Measurements from ENCODE around the gene EIF4A2. TPM values are rescaled to one million over a fixed set of nuclear protein-coding genes. Genes with fewer than 3 reads are reported as not detected.

EIF4A2 gene
- 609 TPM for total RNA-seq

GRCh38 chr3:186783058-186783730 is at the start of gene EIF4A2:
Gene EIF4A2 (plus strand): TSS chr3:186783577. CDS start chr3:186783611, 34 bp downstream.

DNA sequence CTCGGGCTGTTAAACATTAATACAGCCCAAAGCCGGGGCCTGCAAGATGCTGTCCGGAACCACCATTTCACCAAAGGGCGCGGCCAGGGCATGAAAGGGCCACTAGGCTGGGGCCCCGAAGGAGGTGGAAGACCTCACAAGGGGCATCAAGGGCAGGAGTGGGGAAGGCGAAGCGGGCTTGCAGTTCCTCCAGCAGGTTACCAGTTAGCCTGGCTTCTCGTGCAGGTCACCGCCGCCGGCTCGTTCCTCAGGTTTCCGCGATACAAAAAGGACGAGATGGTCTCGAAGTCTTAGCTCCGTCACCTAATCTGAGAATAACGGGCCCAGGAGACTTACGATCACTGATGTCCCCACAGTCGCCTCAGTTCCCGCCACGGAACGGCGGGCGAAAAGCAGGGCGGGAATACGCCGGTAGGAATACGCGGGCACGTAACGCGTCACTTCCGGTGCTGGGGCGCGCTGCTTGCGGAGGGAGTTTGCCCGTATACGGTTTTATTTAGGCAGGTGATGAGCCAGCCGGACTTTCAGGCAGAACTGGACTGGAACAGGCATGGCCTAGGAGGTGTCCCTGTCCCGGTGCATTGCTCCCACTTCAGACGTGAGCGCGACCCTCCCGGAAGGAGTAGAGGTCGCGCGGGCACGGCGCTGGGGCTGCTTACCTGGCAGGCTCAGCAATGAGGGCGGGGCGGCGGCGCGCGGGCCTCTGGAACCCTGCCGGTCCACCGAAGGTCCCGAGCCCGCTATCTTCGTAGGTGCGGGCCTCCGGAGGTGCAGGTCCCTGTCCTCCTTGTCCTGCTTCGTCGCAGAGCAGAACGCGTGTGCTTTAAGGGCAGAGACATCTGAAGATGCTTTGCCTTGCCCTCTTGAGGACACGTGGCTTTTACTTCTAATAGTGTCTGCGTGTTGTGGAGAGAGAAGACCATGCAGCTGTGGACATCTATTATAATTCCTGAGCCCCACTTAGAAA is 23.0 kb downstream of the EIF4A2 start, which contains the start of gene RFC4:
Gene RFC4 (minus strand): TSS at position 394 of the 967 bp plus-strand sequence. CDS start 1,769 bp downstream, outside the sequence.

Small RNA genes within 50 kb of the gene (small RNA-seq; reads per million reads assigned to genes)
- gene RF00092 (ENCODE audit: low replicate concordance), result not detected
- not detected for gene RNU6-1105P (ENCODE audit: low replicate concordance)
- not detected for gene SNORA4 (ENCODE audit: low replicate concordance)
- gene SNORA63 (ENCODE audit: low replicate concordance), result not detected
- not detected for gene SNORA81 (ENCODE audit: low replicate concordance)
- not detected for gene SNORD2 (ENCODE audit: low replicate concordance)

Other genes starting within 250 kb of the EIF4A2 start
- gene CRYGS, start 239.2 kb upstream of the EIF4A2 start, total RNA-seq, result 2.9 TPM
- 17.9 TPM for gene TBCCD1, start 216.2 kb upstream of the EIF4A2 start, total RNA-seq
- 32.3 TPM for gene DNAJB11, start 212.9 kb upstream of the EIF4A2 start, total RNA-seq
- gene AHSG, start 170.5 kb upstream of the EIF4A2 start, total RNA-seq, result 1.3 TPM
- not detected for gene FETUB, start 143.2 kb upstream of the EIF4A2 start, total RNA-seq
- gene HRG, start 117.6 kb upstream of the EIF4A2 start, total RNA-seq, result 0.88 TPM
- gene KNG1, start 66.2 kb upstream of the EIF4A2 start, total RNA-seq, result 116 TPM
- gene RFC4, start 22.9 kb downstream of the EIF4A2 start, total RNA-seq, result 19.0 TPM
- 2.5 TPM for gene ADIPOQ, start 59.1 kb downstream of the EIF4A2 start, total RNA-seq
- 82.9 TPM for gene ST6GAL1, start 146.9 kb downstream of the EIF4A2 start, total RNA-seq